AG04449 (cell line): ENCODE results near the gene PTPRH.

ENCODE experiments used
- CTCF ChIA-PET: fragments of 350-600 bp; formaldehyde crosslinking; extraction: SDS; loops from one replicate; lab custom pipeline; 2021; ENCODE audit warnings: antibody characterized with exemption; lab: Yijun Ruan, JAX
- POLR2A ChIA-PET: fragments of 400-600, 350-600 bp; formaldehyde crosslinking; extraction: SDS; loops from one replicate; lab custom pipeline; 2020; ENCODE audit warnings: antibody characterized with exemption, inconsistent platforms; lab: Yijun Ruan, JAX
- DNase-seq: peaks from one replicate; pipeline ENCODE4 v3.0.0-alpha.2; 2010; ENCODE audit warnings: low read depth, low spot score
- H3K4me3 ChIP-seq: 2 replicates; pipeline ENCODE4 v1.5.1; 2011; ENCODE audit warnings: low read depth, mild to moderate bottlenecking, control low read depth, low read length
- TF ChIP-seq, protein P1 (sequence below): IDR thresholded peaks from one replicate; pipeline ENCODE4 v1.5.1; 2011; ENCODE audit warnings: mild to moderate bottlenecking, moderate library complexity, low read length, control low read depth, inconsistent platforms; ENCODE audit not compliant: insufficient read depth; ENCODE audit errors: missing control alignments

The PTPRH gene

GRCh38 chr19:55147545-55148251, 61.6 kb downstream of the PTPRH start:
- H3K4me3 ChIP-seq, result no peak overlapping the region
- no peak for DNase-seq
- CTCF ChIA-PET, result interaction anchor here (1.0 to 3.3 kb wide), 5 partner anchors 9 to 51 kb away, joined by 3 to 23 read pairs (median 3); partner anchors contain the start of gene TNNI3
- POLR2A ChIA-PET, result no interaction called here
- TF ChIP-seq, protein P1, sequence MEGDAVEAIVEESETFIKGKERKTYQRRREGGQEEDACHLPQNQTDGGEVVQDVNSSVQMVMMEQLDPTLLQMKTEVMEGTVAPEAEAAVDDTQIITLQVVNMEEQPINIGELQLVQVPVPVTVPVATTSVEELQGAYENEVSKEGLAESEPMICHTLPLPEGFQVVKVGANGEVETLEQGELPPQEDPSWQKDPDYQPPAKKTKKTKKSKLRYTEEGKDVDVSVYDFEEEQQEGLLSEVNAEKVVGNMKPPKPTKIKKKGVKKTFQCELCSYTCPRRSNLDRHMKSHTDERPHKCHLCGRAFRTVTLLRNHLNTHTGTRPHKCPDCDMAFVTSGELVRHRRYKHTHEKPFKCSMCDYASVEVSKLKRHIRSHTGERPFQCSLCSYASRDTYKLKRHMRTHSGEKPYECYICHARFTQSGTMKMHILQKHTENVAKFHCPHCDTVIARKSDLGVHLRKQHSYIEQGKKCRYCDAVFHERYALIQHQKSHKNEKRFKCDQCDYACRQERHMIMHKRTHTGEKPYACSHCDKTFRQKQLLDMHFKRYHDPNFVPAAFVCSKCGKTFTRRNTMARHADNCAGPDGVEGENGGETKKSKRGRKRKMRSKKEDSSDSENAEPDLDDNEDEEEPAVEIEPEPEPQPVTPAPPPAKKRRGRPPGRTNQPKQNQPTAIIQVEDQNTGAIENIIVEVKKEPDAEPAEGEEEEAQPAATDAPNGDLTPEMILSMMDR, result no peak

DNA sequence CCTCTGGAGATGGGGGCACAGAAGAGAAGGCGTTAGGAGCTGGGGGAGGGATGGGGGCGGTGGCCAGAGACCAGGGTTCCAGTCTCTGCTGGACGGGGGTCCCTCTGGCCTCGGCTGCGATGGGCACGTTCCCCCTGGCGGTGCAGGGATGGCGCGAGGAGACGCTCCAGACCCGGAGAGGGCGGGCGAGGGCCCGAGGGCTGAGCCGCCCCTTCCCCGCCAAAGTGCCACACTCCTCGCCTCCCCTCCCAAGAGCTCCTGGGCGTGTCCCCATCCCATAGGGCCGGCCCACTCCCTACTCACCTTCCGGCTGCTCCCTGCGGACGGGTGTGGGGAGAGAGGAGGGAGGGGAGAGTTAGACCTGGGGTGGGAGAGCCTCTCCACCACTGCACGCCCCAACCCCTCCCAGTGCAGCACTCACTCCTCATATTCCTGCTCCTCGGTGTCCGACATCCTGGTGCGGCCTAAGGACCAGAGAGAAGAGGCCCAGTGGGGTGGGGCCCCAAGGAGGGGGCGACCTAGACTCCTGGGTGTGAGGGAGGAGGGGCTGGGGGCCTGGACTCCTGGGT, 62.5 kb downstream of the PTPRH start:
- DNase-seq, result no peak
- ChIA-PET POLR2A (no interaction called here), CTCF (interaction anchor here (0.6 to 3.3 kb wide), 8 partner anchors 10 to 306 kb away, joined by 3 to 23 read pairs (median 3); partner anchors contain the start of gene TNNI3)
- TF ChIP-seq, protein P1, result no peak
- H3K4me3 ChIP-seq, result peak overlapping the region; percentile 15; the same call in 1 of the 2 replicates

GRCh38 chr19:55146078-55146704, 63.1 kb downstream of the PTPRH start:
- ChIA-PET POLR2A (no interaction called here), CTCF (interaction anchor here (0.8 to 3.3 kb wide), 6 partner anchors 10 to 307 kb away, joined by 3 to 23 read pairs (median 4); partner anchors contain the start of gene TNNI3)
- TF ChIP-seq, protein P1, result peak; percentile 60
- no peak for DNase-seq
- peak overlapping the region; percentile 15 for H3K4me3 ChIP-seq

DNA sequence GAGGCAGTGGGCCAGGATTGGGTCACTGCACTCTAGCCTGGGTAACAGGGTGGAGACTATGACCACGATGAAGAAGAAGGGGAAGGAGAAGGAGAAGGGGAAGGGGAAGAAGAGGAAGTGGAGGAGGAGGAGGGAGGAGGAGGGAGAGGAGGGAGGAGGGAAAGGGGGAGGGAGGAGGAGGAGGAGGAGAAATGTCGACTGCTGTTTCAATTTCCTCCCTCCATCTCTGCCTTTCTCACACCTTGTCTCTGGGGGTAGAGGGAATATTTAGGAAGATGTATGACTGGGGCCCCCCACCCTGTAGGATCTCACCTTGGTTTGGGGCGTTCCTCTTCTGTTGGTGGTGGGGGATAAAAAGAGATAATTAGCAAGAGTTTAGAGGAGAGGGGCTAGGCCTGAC, 64.1 kb downstream of the PTPRH start:
- CTCF ChIA-PET, result interaction anchor here (1.2 to 7.0 kb wide), 3 partner anchors 15 to 279 kb away, joined by 3 to 90 read pairs (median 18); no protein-coding TSS in a partner anchor
- POLR2A ChIA-PET, result no interaction called here
- TF ChIP-seq, protein P1, result no peak

DNA sequence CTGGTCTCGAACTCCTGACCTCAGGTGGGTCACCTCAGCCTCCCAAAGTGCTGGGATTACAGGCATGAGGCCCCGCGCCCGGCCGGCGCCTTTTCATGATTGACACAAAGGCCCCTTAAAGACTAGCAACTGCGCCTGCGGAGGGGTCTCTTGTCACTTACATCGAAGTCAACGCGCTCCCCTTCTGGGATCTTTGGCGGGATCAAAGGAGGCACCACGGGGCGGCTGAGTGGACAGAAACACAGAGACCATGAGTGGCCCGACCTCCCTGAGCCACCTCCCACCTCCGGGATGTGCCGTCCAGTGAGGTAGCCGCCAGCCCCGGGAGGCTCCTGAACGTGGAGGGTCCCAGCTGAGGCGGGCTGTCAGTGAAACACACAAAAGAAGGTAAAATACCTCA, 67.6 kb downstream of the PTPRH start:
- ChIA-PET POLR2A (interaction anchor here (0.7 to 1.2 kb wide), 3 partner anchors 24 to 346 kb away, joined by 3 to 7 read pairs (median 5); partner anchors contain the start of gene PPP1R12C), CTCF (interaction anchor here (0.6 to 7.0 kb wide), 33 partner anchors 10 to 1112 kb away, joined by 3 to 90 read pairs (median 8); partner anchors contain the start of genes DNAAF3, TMEM238, ZNF628 and ZNF784)
- H3K4me3 ChIP-seq, result no peak overlapping the region
- TF ChIP-seq, protein P1, result no peak
- DNase-seq, result no peak

More for the DNA sequence above, 64.1 kb downstream of the PTPRH start:
- DNase-seq, result no peak
- no peak overlapping the region for H3K4me3 ChIP-seq

DNA sequence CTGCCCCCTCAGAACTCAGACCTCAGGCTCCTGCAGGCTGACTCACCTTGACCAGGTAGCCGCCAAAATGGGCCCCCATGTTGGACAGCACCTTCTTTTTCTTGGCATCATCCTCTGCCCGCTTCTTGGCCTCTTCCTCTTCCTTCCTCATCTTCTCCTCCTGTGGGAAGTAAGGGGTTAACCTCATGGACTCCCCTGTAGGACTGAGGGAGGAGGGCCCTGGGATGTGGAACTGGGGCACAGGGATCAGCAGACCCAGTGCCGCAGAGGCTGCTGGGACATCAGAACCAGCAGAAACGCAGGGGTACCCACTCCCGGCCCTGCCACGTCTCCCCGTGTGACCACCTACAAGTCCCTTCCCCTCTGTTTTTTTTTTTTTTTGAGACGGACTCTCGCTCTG, 71.4 kb downstream of the PTPRH start:
- H3K4me3 ChIP-seq, result no peak overlapping the region
- DNase-seq, result no peak
- TF ChIP-seq, protein P1, result no peak
- ChIA-PET POLR2A (no interaction called here), CTCF (interaction anchor here (0.6 kb wide), 1 partner anchor 280 kb away, joined by 3 read pairs; no protein-coding TSS in a partner anchor)
